HCT116 (cell line): ENCODE results near the gene EEF1G.

Source experiments
- CTCF ChIP-seq, 3 experiments: fragments of 200-600 bp in 1 of 3; sonication (generic) in 1 of 3; IDR thresholded peaks in 2 of 3; conservative IDR thresholded peaks in 1 of 3; 2 replicates each; pipeline ENCODE4 v1.5.1; 2012 to 2017; ENCODE audit warnings: low read depth in 2 of 3, low read length in 2 of 3, antibody characterized with exemption in 1 of 3, borderline replicate concordance in 1 of 3, control low read depth in 1 of 3, mild to moderate bottlenecking in 1 of 3, mixed read lengths in 1 of 3, mixed run types in 1 of 3, moderate library complexity in 1 of 3; ENCODE audit not compliant: insufficient read depth in 1 of 3
- EZH2 ChIP-seq: fragments of 200-600 bp; sonication (generic); IDR thresholded peaks from 2 replicates; pipeline ENCODE4 v1.6.1; 2017; ENCODE audit warnings: antibody characterized with exemption, mixed run types
- EZH2phosphoT487 ChIP-seq: fragments of 200-600 bp; IDR thresholded peaks from 2 replicates; pipeline ENCODE4 v1.6.1; 2018; ENCODE audit warnings: antibody characterized with exemption, borderline replicate concordance
- MAX ChIP-seq: IDR thresholded peaks from 2 replicates; pipeline ENCODE4 v1.6.1; 2012
- POLR2A ChIP-seq: IDR thresholded peaks from 2 replicates; pipeline ENCODE4 v1.7.0; 2011; ENCODE audit warnings: borderline replicate concordance; ENCODE audit not compliant: insufficient read depth, insufficient read length; ENCODE audit errors: extremely low read depth
- POLR2AphosphoS5 ChIP-seq: IDR thresholded peaks from 2 replicates; pipeline ENCODE4 v1.6.1; 2011; ENCODE audit warnings: mild to moderate bottlenecking, low read depth, low read length, moderate library complexity
- REST ChIP-seq: IDR thresholded peaks from 2 replicates; pipeline ENCODE4 v1.6.1; 2012; ENCODE audit warnings: low read depth
- TCF7L2 ChIP-seq: IDR thresholded peaks from 2 replicates; pipeline ENCODE4 v1.7.0; 2011; ENCODE audit warnings: borderline replicate concordance, inconsistent platforms; ENCODE audit not compliant: insufficient read depth, insufficient read length; ENCODE audit errors: extremely low read depth
- YY1 ChIP-seq: IDR thresholded peaks from 2 replicates; pipeline ENCODE4 v1.6.1; 2011; ENCODE audit warnings: low read length, low read depth, moderate library complexity, mild to moderate bottlenecking; ENCODE audit not compliant: insufficient replicate concordance; ENCODE audit errors: extremely low read depth
- ZNF274 ChIP-seq: fragments of 200-500 bp; sonication (Bioruptor generic); IDR thresholded peaks from 2 replicates; pipeline ENCODE4 v1.6.1; 2014; ENCODE audit warnings: mild to moderate bottlenecking, low read depth, low read length, inconsistent platforms
- TF ChIP-seq, protein P1 (sequence below): IDR thresholded peaks from 2 replicates; pipeline ENCODE4 v1.6.1; 2012

GRCh38 chr11:62558669-62559068 lies 15.0 kb downstream of the EEF1G start:
- TF ChIP-seq, protein P1, sequence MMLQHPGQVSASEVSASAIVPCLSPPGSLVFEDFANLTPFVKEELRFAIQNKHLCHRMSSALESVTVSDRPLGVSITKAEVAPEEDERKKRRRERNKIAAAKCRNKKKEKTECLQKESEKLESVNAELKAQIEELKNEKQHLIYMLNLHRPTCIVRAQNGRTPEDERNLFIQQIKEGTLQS, result no peak
- no peak for TF ChIP-seq CTCF (IDR thresholded peaks at IDR 0.05 in 2 of 3, conservative IDR thresholded peaks at IDR 0.05 in 1 of 3; ENCODE audit: borderline replicate concordance in 1 of 3, insufficient read depth in 1 of 3, low read depth in 2 of 3, low read length in 2 of 3)
- TF ChIP-seq EZH2phosphoT487, result no peak
- no peak for TF ChIP-seq ZNF274
- no peak for TF ChIP-seq MAX
- TF ChIP-seq EZH2, result no peak
- TF ChIP-seq POLR2A, result no peak
- 0 out of 2 replicates have a peak, but pooled peaks have one; percentile 14 for TF ChIP-seq POLR2AphosphoS5
- no peak for TF ChIP-seq TCF7L2
- TF ChIP-seq YY1, result no peak
- no peak for TF ChIP-seq REST
